Esophagus muscularis mucosa (tissue), 4 donors: ENCODE data around the gene OR13G1.
"Not testable (repeated sequence)": the region's sequence is repeated elsewhere in the genome, so short reads cannot be mapped to it uniquely, and the experiment has no call there.

ENCODE experiments used
- CTCF ChIP-seq, 3 experiments: fragments of 200-600 bp in 2 of 3; fragments of 450-650 bp in 1 of 3; sonication (generic) in 2 of 3; IDR thresholded peaks; one replicate each; pipeline ENCODE4 v1.5.1; 2017 to 2019; ENCODE audit warnings: antibody characterized with exemption in 3 of 3, mild to moderate bottlenecking in 2 of 3, moderate library complexity in 1 of 3
- EP300 ChIP-seq: sonication (generic); formaldehyde crosslinking; IDR thresholded peaks from one replicate; pipeline ENCODE4 v1.6.1; 2017; ENCODE audit warnings: antibody characterized with exemption
- POLR2A ChIP-seq: fragments of 450-650 bp; IDR thresholded peaks from one replicate; pipeline ENCODE4 v1.6.1; 2017; ENCODE audit warnings: antibody characterized with exemption, moderate library complexity, mild to moderate bottlenecking, low read depth
- POLR2AphosphoS5 ChIP-seq, 2 donors: sonication (generic); formaldehyde crosslinking; IDR thresholded peaks; one replicate each; pipeline ENCODE4 v1.6.1; 2017; ENCODE audit warnings: antibody characterized with exemption in 2 of 2

DNA sequence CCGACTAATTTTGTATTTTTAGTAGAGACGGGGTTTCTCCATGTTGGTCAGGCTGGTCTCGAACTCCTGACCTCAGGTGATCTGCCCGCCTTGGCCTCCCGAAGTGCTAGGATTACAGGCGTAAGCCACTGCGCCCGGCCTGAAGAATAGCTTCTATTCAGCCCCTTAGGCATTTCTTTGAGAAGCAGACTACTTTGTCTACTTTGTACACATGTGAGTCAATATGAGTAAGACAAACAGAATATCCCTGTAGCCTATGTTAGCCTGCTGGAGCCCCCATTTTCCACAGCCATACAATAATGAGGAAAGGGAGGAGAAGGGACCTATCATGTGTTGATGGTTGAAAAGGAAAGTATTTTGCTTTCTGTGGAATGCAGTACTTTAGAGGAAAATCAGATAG is 31.1 kb upstream of the OR13G1 start:
- not testable (repeated sequence) for TF ChIP-seq CTCF (IDR thresholded peaks at IDR 0.05); POLR2A; POLR2AphosphoS5 (IDR thresholded peaks at IDR 0.05); EP300
